ENCODE measurements around the gene CPT1A.
A peak's percentile ranks its signal among the peaks of the same experiment; 100 is the strongest.

Gene CPT1A

DNA sequence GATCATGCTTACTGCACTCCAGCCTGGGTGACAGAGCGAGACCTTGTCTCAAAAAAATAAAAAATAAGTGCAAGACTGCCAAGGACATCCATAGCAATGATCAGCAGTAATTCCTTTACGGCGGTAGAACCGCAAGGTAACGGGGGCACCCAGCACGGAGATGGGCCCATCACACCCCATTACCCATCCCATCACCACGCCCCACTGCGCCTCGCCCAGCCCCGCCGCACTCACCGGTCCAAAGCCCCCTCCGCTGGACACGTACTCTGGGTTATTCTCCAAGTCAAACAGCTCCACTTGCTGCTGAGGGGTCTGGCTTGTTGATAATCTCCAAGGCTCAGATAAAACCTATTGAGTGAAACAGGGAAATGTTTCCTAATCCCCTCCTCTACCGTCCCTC lies 81.7 kb downstream of the CPT1A start:
- TF ChIP-seq POLR2A (IDR thresholded peaks at IDR 0.05; ENCODE audit: low read depth, low read length): no peak
- DNase-seq (ENCODE audit: insufficient read length, low spot score): no peak
- no peak for FAIRE-seq

DNA sequence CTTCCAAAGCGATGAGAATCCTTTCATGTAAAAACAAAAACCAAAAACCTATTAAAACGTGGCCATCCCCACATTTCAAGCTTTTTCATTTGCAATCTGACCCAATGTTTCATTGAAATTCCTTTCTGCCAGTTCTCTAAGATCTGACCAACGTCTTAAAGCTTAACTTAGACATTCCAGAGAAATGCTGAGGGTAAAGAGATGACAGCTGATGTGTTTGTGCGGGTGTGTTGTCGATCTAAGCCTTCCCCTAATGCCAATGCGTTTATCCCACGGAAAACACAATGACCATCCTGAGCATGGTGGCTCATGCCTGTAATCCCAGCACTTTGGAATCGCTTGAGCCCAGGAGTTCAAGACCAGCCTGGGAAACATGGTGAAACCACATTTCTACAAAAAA lies 84.0 kb downstream of the CPT1A start:
- FAIRE-seq (no peak), DNase-seq (ENCODE audit: insufficient read length, low spot score) (no peak)
- TF ChIP-seq POLR2A (IDR thresholded peaks at IDR 0.05; ENCODE audit: low read depth, low read length): no peak

DNA sequence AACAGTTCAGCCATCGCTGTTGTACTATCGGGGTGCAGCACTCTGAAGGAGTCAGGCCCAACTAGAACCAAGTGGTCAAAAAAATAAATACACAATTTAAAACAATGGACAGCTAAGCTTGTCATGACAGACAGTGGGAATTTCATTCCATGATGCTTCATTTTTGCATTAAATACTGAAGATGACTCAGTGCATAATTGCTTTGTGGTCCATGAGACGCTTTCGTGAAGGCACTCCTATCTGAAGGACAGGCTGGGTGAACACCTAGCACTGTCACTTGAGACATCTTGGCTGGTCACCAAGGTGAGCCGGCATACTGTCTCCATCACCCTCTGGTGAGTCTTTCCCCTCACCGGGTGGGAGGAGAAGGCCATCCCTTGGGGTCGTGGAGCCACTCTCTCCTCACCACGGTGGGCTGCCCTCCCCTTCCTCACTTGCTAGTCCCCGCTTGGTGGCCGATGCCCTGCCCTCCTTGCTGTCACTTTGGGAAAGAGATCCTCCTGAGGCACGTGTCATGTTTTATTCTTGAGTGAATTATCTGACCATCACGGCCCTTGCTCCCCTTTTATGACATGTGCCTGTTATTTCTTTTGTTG lies 85.4 kb downstream of the CPT1A start:
- DNase-seq (ENCODE audit: insufficient read length, low spot score) (no peak), FAIRE-seq (no peak)
- no peak for TF ChIP-seq POLR2A (IDR thresholded peaks at IDR 0.05; ENCODE audit: low read depth, low read length)

DNA sequence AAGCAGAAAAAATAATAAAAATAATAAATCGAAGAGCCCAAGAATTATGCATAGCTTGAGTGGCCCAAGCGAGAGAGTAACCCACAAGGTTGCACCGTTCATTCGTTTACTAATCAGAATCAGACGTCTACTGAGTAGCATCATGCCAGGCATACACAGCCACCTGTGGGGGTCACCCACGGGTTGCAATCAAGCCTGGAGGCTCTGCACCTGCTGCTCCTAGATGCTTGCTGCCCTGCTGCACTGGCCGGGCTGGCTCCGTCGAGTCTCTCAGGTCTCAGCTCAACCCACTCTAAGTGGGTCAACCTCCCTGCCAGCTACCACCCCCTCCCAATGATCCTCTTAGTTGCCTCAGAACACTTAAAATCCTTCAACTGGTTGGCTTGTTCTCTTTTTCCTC lies 88.4 kb downstream of the CPT1A start:
- no peak for TF ChIP-seq POLR2A (IDR thresholded peaks at IDR 0.05; ENCODE audit: low read depth, low read length)
- FAIRE-seq: no peak
- no peak for DNase-seq (ENCODE audit: insufficient read length, low spot score)

DNA sequence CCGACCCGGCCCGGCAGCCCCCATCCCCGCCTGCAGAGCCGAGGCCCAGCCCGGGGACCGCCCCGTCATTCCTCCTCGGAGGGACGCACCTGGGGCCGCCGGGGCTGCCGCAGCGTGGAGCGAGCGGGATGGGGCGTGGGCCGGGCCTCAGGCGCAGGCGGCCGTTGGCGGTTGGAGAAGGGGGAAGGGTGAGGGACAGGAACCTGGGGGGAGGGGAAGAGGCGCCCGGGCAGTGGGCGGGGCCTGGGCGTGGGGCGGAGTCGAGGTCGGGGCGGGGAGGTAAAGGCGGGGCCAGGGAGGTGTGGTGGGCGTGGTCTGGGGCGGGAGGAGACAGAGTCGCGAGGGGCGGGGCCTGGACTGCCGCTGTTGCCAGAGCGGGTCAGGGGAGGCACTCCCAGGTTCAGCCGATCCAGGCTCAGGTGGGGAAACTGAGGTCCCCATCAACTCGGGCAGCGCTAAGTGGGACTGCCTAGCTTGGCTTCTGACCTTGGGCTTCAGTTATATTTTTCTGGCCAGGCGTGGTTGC lies 90.3 kb downstream of the CPT1A start, which contains the start of gene TESMIN:
TESMIN (minus strand) TSS at position 190 of the 526 bp plus-strand sequence. CDS start 860 bp downstream, outside the sequence.
- no peak for FAIRE-seq

DNA sequence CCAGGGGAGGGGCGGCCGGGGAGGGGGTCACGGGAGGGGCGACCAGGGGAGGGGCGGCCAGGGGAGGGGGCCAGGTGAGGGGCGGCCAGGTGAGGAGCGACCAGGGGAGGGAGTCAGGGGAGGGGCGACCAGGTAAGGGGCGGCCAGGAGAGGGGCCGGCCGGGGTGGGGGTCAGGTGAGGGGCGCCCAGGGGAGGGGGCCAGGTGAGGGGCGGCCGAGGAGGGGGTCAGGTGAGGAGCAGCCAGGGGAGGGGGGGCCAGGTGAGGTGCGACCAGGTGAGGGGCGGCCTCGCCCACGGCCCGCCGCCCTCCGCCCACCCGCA lies 90.8 kb downstream of the CPT1A start:
- no peak for DNase-seq (ENCODE audit: insufficient read length, low spot score)
- FAIRE-seq: no peak
- TF ChIP-seq POLR2A (IDR thresholded peaks at IDR 0.05; ENCODE audit: low read depth, low read length): no peak

More for the DNA sequence above, 90.3 kb downstream of the CPT1A start, which contains the start of gene TESMIN:
- peak; percentile 86 for DNase-seq (ENCODE audit: insufficient read length, low spot score)
- 0 out of 2 replicates have a peak, but pooled peaks have one; percentile 41 for TF ChIP-seq POLR2A (IDR thresholded peaks at IDR 0.05; ENCODE audit: low read depth, low read length)

DNA sequence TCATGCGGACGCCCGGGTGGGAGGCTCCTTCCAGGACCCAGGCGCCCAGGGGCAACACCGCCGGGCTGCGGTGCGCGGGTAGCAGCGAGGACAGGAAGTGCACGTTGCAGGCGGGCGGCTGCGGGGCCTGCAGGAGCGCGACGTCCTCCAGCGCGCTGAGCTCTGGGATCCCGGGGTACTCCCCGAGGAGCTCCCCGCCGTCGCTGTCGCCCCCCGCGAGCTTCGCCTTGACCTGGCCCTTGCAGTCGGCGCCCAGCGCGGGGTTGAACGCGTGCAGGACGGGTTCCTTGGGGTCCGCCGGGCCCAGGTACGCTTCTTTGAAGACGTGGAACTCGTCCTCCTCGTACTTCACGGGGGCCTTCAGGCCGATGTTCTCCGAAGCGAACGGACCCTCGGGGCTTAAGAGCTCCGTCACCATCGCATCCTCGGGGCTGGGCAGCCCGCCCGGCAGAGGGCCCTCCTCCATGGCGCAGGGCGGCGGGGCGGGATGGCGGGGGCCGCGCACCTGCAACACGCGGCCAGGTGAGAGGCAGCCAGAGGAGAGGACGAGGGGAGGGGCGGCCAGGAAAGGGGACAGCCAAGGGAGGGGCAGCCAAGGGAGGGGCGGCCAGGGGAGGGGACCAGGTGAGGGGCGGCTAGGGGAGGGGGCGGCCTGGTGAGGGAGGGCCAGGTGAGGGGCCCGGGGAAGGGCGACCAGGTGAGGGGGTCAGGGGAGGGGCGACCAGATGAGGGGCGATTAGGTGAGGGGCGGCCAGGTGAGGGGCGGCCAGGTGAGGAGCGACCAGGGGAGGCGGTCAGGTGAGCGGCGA lies 91.3 kb downstream of the CPT1A start:
- DNase-seq (ENCODE audit: insufficient read length, low spot score) (no peak), FAIRE-seq (no peak)
- no peak for TF ChIP-seq POLR2A (IDR thresholded peaks at IDR 0.05; ENCODE audit: low read depth, low read length)

DNA sequence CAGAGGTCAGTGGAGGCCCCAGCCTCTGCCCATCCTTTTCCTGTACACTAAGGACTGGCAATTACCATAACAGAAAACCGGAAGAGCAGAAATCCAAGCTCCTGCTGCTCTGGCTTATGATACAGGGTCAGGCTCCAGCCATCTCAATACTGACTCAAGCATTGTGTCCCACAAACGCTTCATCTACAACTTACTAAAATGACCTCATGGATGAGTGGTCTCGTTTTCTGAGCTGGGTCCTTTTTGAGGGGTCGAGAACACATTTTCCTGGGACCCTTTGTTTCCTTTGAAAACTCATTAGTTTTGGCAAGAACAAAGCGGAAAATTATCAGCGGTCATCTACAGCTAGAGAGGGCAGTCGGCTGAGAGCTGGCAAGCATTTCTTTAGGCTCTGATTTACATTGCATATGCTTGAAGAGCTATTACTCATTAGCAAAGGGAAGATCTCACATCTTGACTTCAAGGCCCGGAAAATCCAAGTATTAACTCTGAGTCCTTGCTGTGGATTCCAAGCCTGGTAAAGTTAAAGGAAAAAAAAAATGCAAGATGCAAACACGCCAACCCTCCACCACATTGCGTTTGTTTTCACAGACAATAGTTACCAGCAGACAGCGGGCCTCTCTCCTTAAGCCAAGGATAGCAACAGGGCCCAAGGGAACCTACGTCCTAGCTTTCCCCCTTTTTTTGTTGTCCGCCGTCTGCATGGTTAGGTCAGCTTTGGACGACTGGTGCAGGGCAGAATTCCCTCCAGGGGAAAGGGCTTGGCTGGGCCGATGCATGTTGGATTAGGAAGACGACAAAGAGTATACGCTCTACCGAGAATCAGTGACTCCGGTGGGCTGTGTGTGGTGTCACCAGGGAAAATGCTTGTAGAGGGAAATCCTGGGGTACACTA lies 92.2 kb downstream of the CPT1A start:
- DNase-seq (ENCODE audit: insufficient read length, low spot score): no peak
- no peak for TF ChIP-seq POLR2A (IDR thresholded peaks at IDR 0.05; ENCODE audit: low read depth, low read length)
- FAIRE-seq: no peak

DNA sequence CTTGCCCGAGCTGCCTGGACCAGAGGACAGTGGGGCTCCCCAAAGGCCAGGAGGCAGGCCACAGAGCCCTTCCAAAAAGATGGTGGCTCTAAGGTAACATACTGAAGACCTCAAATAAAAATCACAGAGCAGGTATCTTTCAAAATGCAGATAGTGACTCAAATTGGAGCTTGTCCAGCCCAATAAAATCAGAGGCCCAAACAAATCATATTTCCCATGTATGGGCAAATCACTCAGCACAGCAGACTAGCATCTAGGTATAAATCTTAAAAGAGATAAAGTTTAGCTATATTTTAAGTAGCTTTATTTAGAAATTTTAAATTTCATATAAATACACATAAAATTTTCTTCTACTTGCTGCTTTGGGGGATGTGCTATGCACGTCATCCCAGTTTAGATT lies 93.7 kb downstream of the CPT1A start:
- FAIRE-seq (no peak), DNase-seq (ENCODE audit: insufficient read length, low spot score) (no peak)
- TF ChIP-seq POLR2A (IDR thresholded peaks at IDR 0.05; ENCODE audit: low read depth, low read length): no peak

DNA sequence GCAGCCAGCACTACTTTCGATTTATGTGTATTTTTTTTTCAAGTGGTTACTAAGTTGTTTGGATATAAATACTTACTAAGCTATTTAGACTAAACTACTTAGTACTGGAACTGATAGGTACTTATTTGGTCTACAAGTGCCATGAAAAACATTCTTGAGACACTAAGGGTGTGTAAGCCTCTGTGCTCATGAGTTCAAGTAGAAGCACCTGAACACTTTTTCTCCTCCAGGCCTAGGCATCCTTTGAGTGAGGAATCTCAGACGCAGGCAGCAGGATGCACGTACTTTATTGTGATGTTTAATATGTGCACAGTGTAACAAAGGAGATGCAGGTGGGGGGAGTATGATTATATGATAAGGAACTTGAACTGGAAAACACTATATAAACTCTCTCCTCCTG lies 98.2 kb downstream of the CPT1A start:
- FAIRE-seq: no peak

DNA sequence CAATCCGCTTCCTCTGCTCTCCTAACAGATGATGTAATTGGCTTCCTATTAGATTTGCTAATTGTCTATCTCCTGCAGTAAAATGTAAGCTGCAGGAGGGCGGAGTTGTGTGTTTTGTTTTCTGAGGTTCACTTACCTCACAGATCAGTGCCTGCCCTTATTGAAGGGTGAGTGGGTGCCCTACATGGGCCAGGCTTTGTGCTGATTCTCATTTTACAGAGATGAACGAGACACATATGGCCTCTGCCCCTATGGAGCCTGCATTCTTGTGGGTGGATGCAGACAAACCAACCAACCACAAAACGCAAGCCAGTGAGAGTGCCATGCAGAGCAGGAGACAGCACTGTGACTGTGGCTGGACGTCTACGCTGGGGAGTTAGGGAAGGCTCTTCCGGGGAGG lies 100.3 kb downstream of the CPT1A start:
- DNase-seq (ENCODE audit: insufficient read length, low spot score): no peak
- TF ChIP-seq POLR2A (IDR thresholded peaks at IDR 0.05; ENCODE audit: low read depth, low read length): no peak
- no peak for FAIRE-seq

More for the DNA sequence above, 98.2 kb downstream of the CPT1A start:
- DNase-seq (ENCODE audit: insufficient read length, low spot score): no peak
- no peak for TF ChIP-seq POLR2A (IDR thresholded peaks at IDR 0.05; ENCODE audit: low read depth, low read length)

DNA sequence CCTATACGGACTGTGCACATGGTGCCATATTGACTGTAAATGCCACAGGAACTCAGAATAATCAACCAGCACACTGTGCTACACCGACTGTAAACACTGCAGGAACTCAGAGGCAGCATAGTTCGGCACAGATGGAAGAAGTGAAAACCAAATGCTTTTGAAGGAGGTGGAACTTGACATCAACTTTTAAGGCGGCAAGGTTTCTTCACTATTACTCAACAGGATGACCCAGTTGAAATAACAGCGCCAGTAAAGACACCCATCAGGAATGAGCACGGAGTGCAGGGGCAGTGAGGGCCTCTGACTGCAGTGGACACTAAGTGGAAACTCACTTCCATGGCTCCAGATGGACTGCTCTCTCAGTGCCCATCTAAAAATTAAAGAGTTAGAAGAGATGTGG lies 106.1 kb downstream of the CPT1A start:
- TF ChIP-seq POLR2A (IDR thresholded peaks at IDR 0.05; ENCODE audit: low read depth, low read length): no peak
- DNase-seq (ENCODE audit: insufficient read length, low spot score) (no peak), FAIRE-seq (no peak)

DNA sequence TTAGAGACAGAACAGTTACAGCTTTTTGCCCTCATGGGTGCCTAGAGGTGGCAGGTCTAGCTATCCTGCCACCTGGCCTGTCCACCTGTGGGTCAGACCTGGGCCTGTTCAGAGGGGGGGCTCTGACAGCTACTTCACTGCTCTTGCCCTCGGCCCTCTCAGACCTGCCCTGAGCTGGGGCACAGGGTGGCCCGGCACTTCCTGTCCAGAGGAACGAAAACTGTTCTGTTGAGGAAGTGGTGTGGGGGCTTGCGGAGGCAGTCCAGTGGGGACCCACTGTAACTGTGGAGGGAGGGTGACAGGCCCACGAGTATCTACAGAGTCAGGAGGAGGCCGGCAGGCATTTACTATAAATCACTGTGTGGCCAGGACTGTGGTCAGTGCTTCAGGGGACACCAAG lies 106.6 kb downstream of the CPT1A start:
- no peak for TF ChIP-seq POLR2A (IDR thresholded peaks at IDR 0.05; ENCODE audit: low read depth, low read length)
- no peak for DNase-seq (ENCODE audit: insufficient read length, low spot score)
- FAIRE-seq: no peak

DNA sequence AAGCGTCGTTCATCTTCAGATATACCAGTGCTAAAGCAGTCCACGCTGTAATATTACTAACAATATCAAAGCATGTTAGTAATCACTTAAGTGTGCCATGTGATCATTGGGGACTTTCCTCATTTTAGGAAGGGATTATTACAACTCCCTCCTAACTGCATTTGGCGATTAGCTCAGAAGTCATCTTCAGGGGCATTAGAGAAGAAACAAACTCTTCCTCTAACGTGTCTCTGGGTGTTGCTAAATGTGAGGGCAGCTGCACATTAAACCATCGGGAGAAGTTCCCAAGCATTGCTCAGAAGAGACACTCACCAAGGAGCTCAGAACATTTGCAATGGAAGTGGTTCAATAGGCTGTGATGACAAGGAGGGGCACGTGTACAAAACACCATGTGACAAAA lies 107.6 kb downstream of the CPT1A start:
- no peak for FAIRE-seq
- no peak for DNase-seq (ENCODE audit: insufficient read length, low spot score)
- no peak for TF ChIP-seq POLR2A (IDR thresholded peaks at IDR 0.05; ENCODE audit: low read depth, low read length)
